Left lung (tissue), 14 donors: Measurements from ENCODE around the gene CA4. TPM values are rescaled to one million over a fixed set of nuclear protein-coding genes. Genes with fewer than 3 reads are reported as not detected.
"Not testable (repeated sequence)": the region's sequence is repeated elsewhere in the genome, so short reads cannot be mapped to it uniquely, and the experiment has no call there.

Source experiments
- ATAC-seq: fragments of 200-7000 bp; cut with Tn5 transposase; one replicate; pipeline ENCODE4 v1.9.1; 2020; ENCODE audit warnings: moderate library complexity
- DNase-seq, 4 donors: peaks; one replicate each; pipeline ENCODE4 v3.0.0-alpha.2; 2013 to 2020
- H3K27ac ChIP-seq, 2 donors: fragments of 200-600 bp; sonication (generic) in 1 of 2; one replicate each; pipeline versions ENCODE4 v1.5.0 to v1.8.0; 2020 to 2021
- H3K27me3 ChIP-seq, 2 donors: fragments of 200-600 bp; sonication (generic) in 1 of 2; one replicate each; pipeline versions ENCODE4 v1.5.0 to v1.8.0; 2020 to 2021
- H3K36me3 ChIP-seq, 2 donors: fragments of 200-600 bp; sonication (generic) in 1 of 2; one replicate each; pipeline versions ENCODE4 v1.5.0 to v1.8.0; 2020 to 2021
- H3K4me1 ChIP-seq, 2 donors: fragments of 200-600 bp; one replicate each; pipeline ENCODE4 v1.8.0; 2021
- H3K4me3 ChIP-seq, 2 donors: fragments of 200-600 bp; sonication (generic) in 1 of 2; one replicate each; pipeline versions ENCODE4 v1.5.0 to v1.8.0; 2020 to 2021; ENCODE audit warnings: mild to moderate bottlenecking in 1 of 2
- H3K9me3 ChIP-seq, 2 donors: fragments of 200-600 bp; sonication (generic) in 1 of 2; one replicate each; pipeline versions ENCODE4 v1.5.0 to v1.8.0; 2020 to 2021
- CTCF ChIP-seq, 2 donors: fragments of 200-600 bp; sonication (generic) in 1 of 2; IDR thresholded peaks; one replicate each; pipeline versions ENCODE4 v1.5.0 to v1.8.0; 2021; ENCODE audit warnings: antibody characterized with exemption in 2 of 2
- intact Hi-C, 2 donors: fragments of 100-400 bp; cut with DNase I; formaldehyde crosslinking; loops; one replicate each; pipeline versions ENCODE4 v1.11.2 to v1.14.2; 2022
- long read RNA-seq, 12 donors: library from polyadenylated mRNA in 2 of 12; unstranded in 2 of 12; transcript quantifications; one replicate each; pipeline ENCODE4 v2.0.0 and lab custom pipeline, GENCODE V29; 2019 to 2026
- polyA plus RNA-seq, 6 donors: library from polyadenylated mRNA; unstranded; fragments of 120-200 nt; gene quantifications; one replicate each; pipeline ENCODE4 v1.2.1, GENCODE V29; 2013; ENCODE audit not compliant: insufficient read length in 6 of 6
- total RNA-seq, 2 donors: library from RNA; stranded (reverse); fragmentation: NEBNext Ultra II Directional; extraction: Animal tissue kit (Norgen Biotek cat#: 25700); gene quantifications; one replicate each; pipeline ENCODE4 v1.2.1, GENCODE V29; 2021
- donor health status: DM: no; HTN: yes; CAD: no.
- donor health status: DM: no; HTN: no; CAD: no.

CA4 gene
- total RNA-seq (10 to 100 TPM; 10.6 to 35.7 TPM), polyA plus RNA-seq (10 to 100 TPM; 44.2 to 68.3 (median 56.8) TPM)
- long read RNA-seq, donor 1, transcript CA4-201 (8 exons, 1,154 nt) = major isoform, 28 of 35 reads
- long read RNA-seq, donor 1, partial matches to known transcripts = 7 of 35 reads
- long read RNA-seq, donor 1, other reads (novel, unspliced or antisense) = 0 of 35 reads
- long read RNA-seq, donor 2, transcript CA4-201 (8 exons, 1,154 nt) = major isoform, 22 of 31 reads
- long read RNA-seq, donor 2, partial matches to known transcripts = 8 of 31 reads
- long read RNA-seq, donor 2, other reads (novel, unspliced or antisense) = 0 of 31 reads
- long read RNA-seq, donor 3, transcript CA4-201 (8 exons, 1,154 nt) = major isoform, 17 of 18 reads
- long read RNA-seq, donor 3, partial matches to known transcripts = 0 of 18 reads
- long read RNA-seq, donor 3, other reads (novel, unspliced or antisense) = 0 of 18 reads
- long read RNA-seq, donor 4, transcript CA4-201 (8 exons, 1,154 nt) = major isoform, 9 of 18 reads
- long read RNA-seq, donor 4, partial matches to known transcripts = 6 of 18 reads
- long read RNA-seq, donor 4, other reads (novel, unspliced or antisense) = 3 of 18 reads
- long read RNA-seq, donor 5, transcript CA4-201 (8 exons, 1,154 nt) = major isoform, 9 of 19 reads
- long read RNA-seq, donor 5, partial matches to known transcripts = 7 of 19 reads
- long read RNA-seq, donor 5, other reads (novel, unspliced or antisense) = 0 of 19 reads
- long read RNA-seq, donor 6, transcript CA4-201 (8 exons, 1,154 nt) = major isoform, 13 of 14 reads
- long read RNA-seq, donor 6, partial matches to known transcripts = 0 of 14 reads
- long read RNA-seq, donor 6, other reads (novel, unspliced or antisense) = 0 of 14 reads
- long read RNA-seq, donor 7, transcript CA4-201 (8 exons, 1,154 nt) = major isoform, 7 of 7 reads
- long read RNA-seq, donor 7, partial matches to known transcripts = 0 of 7 reads
- long read RNA-seq, donor 7, other reads (novel, unspliced or antisense) = 0 of 7 reads
- long read RNA-seq, donor 8, transcript CA4-201 (8 exons, 1,154 nt) = major isoform, 17 of 17 reads
- long read RNA-seq, donor 8, partial matches to known transcripts = 0 of 17 reads
- long read RNA-seq, donor 8, other reads (novel, unspliced or antisense) = 0 of 17 reads
- long read RNA-seq, donor 9 = 0 reads
- long read RNA-seq, donor 10, transcript CA4-201 (8 exons, 1,154 nt) = major isoform, 52 of 66 reads
- long read RNA-seq, donor 10, partial matches to known transcripts = 5 of 66 reads
- long read RNA-seq, donor 10, other reads (novel, unspliced or antisense) = 9 of 66 reads
- long read RNA-seq, donor 11 = 0 reads
- long read RNA-seq, donor 12, transcript CA4-201 (8 exons, 1,154 nt) = major isoform, 19 of 41 reads
- long read RNA-seq, donor 12, partial matches to known transcripts = 22 of 41 reads
- long read RNA-seq, donor 12, other reads (novel, unspliced or antisense) = 0 of 41 reads

GRCh38 chr17:60149691-60150582 is at the start of gene CA4:
TSS of gene CA4 (plus strand) at chr17:60149973. CDS start at chr17:60150035, 62 bp downstream.
- peak in 1 of 4 donors; percentile 87 for DNase-seq
- intact Hi-C loops = no loop called here
- no peaks in the 10 kb centered on the region for H3K9me3 ChIP-seq
- no peak for TF ChIP-seq CTCF (IDR thresholded peaks at IDR 0.05)
- H3K27ac ChIP-seq = peak within 1 kb of the TSS in 1 of 2 donors; percentile 80
- peaks cover 10 to 95% of the 10 kb centered on the region in 2 donors for H3K4me1 ChIP-seq
- no peaks in the 10 kb centered on the region for H3K36me3 ChIP-seq
- no peak for ATAC-seq
- peak within 1 kb of the TSS; percentile 6 to 52 for H3K4me3 ChIP-seq
- H3K27me3 ChIP-seq = peaks cover 32 to 83% of the 10 kb centered on the region in 2 donors

GRCh38 chr17:60100577-60100976 is 49.2 kb upstream of the CA4 start:
- H3K9me3 ChIP-seq, H3K36me3 ChIP-seq, intact Hi-C loops, ATAC-seq, H3K27ac ChIP-seq, H3K4me3 ChIP-seq, DNase-seq, H3K27me3 ChIP-seq: not testable (repeated sequence)
- peaks cover 0 to 17% of the 10 kb centered on the region in 2 donors for H3K4me1 ChIP-seq

- H3K27me3 ChIP-seq, intact Hi-C loops, H3K9me3 ChIP-seq, H3K36me3 ChIP-seq, DNase-seq: not testable (repeated sequence)
- peak overlapping the region; percentile 8 to 61 for H3K27ac ChIP-seq
- ATAC-seq = peak; percentile 47
- H3K4me3 ChIP-seq = peak overlapping the region; percentile 12 to 26
- H3K4me1 ChIP-seq = peaks cover 0 to 17% of the 10 kb centered on the region in 2 donors
Measured at GRCh38 chr17:60102015-60102631, 47.6 kb upstream of the CA4 start.

GRCh38 chr17:60102632-60103096 is 47.1 kb upstream of the CA4 start:
- DNase-seq = peak; percentile 31 to 91 (median 50)
- ATAC-seq = peak; percentile 95
- H3K27ac ChIP-seq = peak overlapping the region; percentile 8 to 61
- H3K27me3 ChIP-seq = no peaks in the 10 kb centered on the region
- no peak for TF ChIP-seq CTCF (IDR thresholded peaks at IDR 0.05)
- intact Hi-C loops = no loop called here
- peak overlapping the region; percentile 12 to 26 for H3K4me3 ChIP-seq
- H3K4me1 ChIP-seq = peaks cover 0 to 17% of the 10 kb centered on the region in 2 donors
- H3K9me3 ChIP-seq = no peaks in the 10 kb centered on the region
- H3K36me3 ChIP-seq = no peaks in the 10 kb centered on the region

GRCh38 chr17:60103957-60104356 is 45.8 kb upstream of the CA4 start:
- Histone ChIP-seq H3K4me1 (peaks cover 0 to 17% of the 10 kb centered on the region in 2 donors), H3K9me3 (no peaks in the 10 kb centered on the region), H3K27ac (no peak overlapping the region), H3K4me3 (no peak overlapping the region), H3K36me3 (no peaks in the 10 kb centered on the region), H3K27me3 (no peaks in the 10 kb centered on the region)
- ATAC-seq (no peak), DNase-seq (no peak)
- intact Hi-C loops = no loop called here
- no peak for TF ChIP-seq CTCF (IDR thresholded peaks at IDR 0.05)
